ENCODE data around the gene RAB26.
"Not testable (repeated sequence)": the region's sequence is repeated elsewhere in the genome, so short reads cannot be mapped to it uniquely, and the experiment has no call there.

The RAB26 gene

GRCh38 chr16:2115591-2115973, 32.8 kb upstream of the RAB26 start:
- no peak for DNase-seq (ENCODE audit: extremely low spot score, insufficient read length, low read depth)
- no peak for FAIRE-seq

- DNase-seq (ENCODE audit: extremely low spot score, insufficient read length, low read depth); FAIRE-seq: not testable (repeated sequence)
Observed at GRCh38 chr16:2116428-2116827, 32.0 kb upstream of the RAB26 start.

- not testable (repeated sequence) for DNase-seq (ENCODE audit: extremely low spot score, insufficient read length, low read depth); FAIRE-seq
Observed at GRCh38 chr16:2117341-2117740, 31.1 kb upstream of the RAB26 start.

GRCh38 chr16:2117960-2118722, 30.3 kb upstream of the RAB26 start:
- not testable (repeated sequence) for FAIRE-seq; DNase-seq (ENCODE audit: extremely low spot score, insufficient read length, low read depth)

- DNase-seq (ENCODE audit: extremely low spot score, insufficient read length, low read depth) = not testable (repeated sequence)
- FAIRE-seq = peak; percentile 60
Observed at GRCh38 chr16:2121325-2121724, 27.1 kb upstream of the RAB26 start.

GRCh38 chr16:2121853-2122252, 26.6 kb upstream of the RAB26 start:
- FAIRE-seq (no peak), DNase-seq (ENCODE audit: extremely low spot score, insufficient read length, low read depth) (no peak)

- DNase-seq (ENCODE audit: extremely low spot score, insufficient read length, low read depth) (no peak), FAIRE-seq (no peak)
Observed at GRCh38 chr16:2122429-2122828, 26.0 kb upstream of the RAB26 start.

GRCh38 chr16:2122934-2123683, 25.3 kb upstream of the RAB26 start:
- not testable (repeated sequence) for FAIRE-seq; DNase-seq (ENCODE audit: extremely low spot score, insufficient read length, low read depth)

GRCh38 chr16:2123706-2124376, 24.6 kb upstream of the RAB26 start:
- DNase-seq (ENCODE audit: extremely low spot score, insufficient read length, low read depth); FAIRE-seq: not testable (repeated sequence)

GRCh38 chr16:2124377-2124693, 24.1 kb upstream of the RAB26 start:
- FAIRE-seq = not testable (repeated sequence)

GRCh38 chr16:2124694-2125444, 23.6 kb upstream of the RAB26 start:
- DNase-seq (ENCODE audit: extremely low spot score, insufficient read length, low read depth); FAIRE-seq: not testable (repeated sequence)

More at GRCh38 chr16:2124377-2124693, 24.1 kb upstream of the RAB26 start:
- DNase-seq (ENCODE audit: extremely low spot score, insufficient read length, low read depth) = not testable (repeated sequence)

GRCh38 chr16:2125609-2126008, 22.8 kb upstream of the RAB26 start:
- DNase-seq (ENCODE audit: extremely low spot score, insufficient read length, low read depth); FAIRE-seq: not testable (repeated sequence)

- FAIRE-seq; DNase-seq (ENCODE audit: extremely low spot score, insufficient read length, low read depth): not testable (repeated sequence)
Observed at GRCh38 chr16:2126161-2126743, 22.2 kb upstream of the RAB26 start.

- FAIRE-seq; DNase-seq (ENCODE audit: extremely low spot score, insufficient read length, low read depth): not testable (repeated sequence)
Observed at GRCh38 chr16:2126928-2127556, 21.4 kb upstream of the RAB26 start.

- FAIRE-seq; DNase-seq (ENCODE audit: extremely low spot score, insufficient read length, low read depth): not testable (repeated sequence)
Observed at GRCh38 chr16:2127630-2128280, 20.7 kb upstream of the RAB26 start.

- not testable (repeated sequence) for FAIRE-seq; DNase-seq (ENCODE audit: extremely low spot score, insufficient read length, low read depth)
Observed at GRCh38 chr16:2129251-2129650, 19.2 kb upstream of the RAB26 start.

GRCh38 chr16:2129890-2130447, 18.5 kb upstream of the RAB26 start:
- FAIRE-seq; DNase-seq (ENCODE audit: extremely low spot score, insufficient read length, low read depth): not testable (repeated sequence)

- FAIRE-seq = not testable (repeated sequence)
Observed at GRCh38 chr16:2133797-2134196, 14.6 kb upstream of the RAB26 start.

More at GRCh38 chr16:2133797-2134196, 14.6 kb upstream of the RAB26 start:
- not testable (repeated sequence) for DNase-seq (ENCODE audit: extremely low spot score, insufficient read length, low read depth)
